Keratinocyte (primary cell): ENCODE measurements around the gene C1RL. TPM values are rescaled to one million over a fixed set of nuclear protein-coding genes. Genes with fewer than 3 reads are reported as not detected.

Experiments used
- DNase-seq: peaks from one replicate; pipeline ENCODE4 v3.0.0-alpha.2; 2011; ENCODE audit warnings: low read depth, missing footprints, low spot score
- FAIRE-seq: peaks from 2 replicates; lab custom pipeline; 2011; peaks lifted over from hg19 to GRCh38; lab: Jason Lieb, UNC
- H2AFZ ChIP-seq: 2 replicates; pipeline ENCODE4 v1.6.0; 2012; ENCODE audit warnings: low read length, control low read depth, inconsistent platforms; ENCODE audit not compliant: control insufficient read depth
- H3K27ac ChIP-seq: 2 replicates; pipeline ENCODE4 v1.5.1; 2011; ENCODE audit warnings: low read length; ENCODE audit not compliant: control insufficient read depth, insufficient read depth
- H3K27me3 ChIP-seq: 3 replicates; pipeline ENCODE4 v1.6.0; 2011; ENCODE audit warnings: low read length; ENCODE audit not compliant: control insufficient read depth, insufficient read depth; ENCODE audit errors: extremely low read depth
- H3K36me3 ChIP-seq, 2 experiments: 2 replicates in 1 of 2; 3 replicates in 1 of 2; pipeline ENCODE4 v1.5.1; 2011; ENCODE audit warnings: low read length in 2 of 2, mild to moderate bottlenecking in 1 of 2; ENCODE audit not compliant: control insufficient read depth in 2 of 2, insufficient read depth in 2 of 2; ENCODE audit errors: extremely low read depth in 1 of 2
- H3K4me1 ChIP-seq: 3 replicates; pipeline ENCODE4 v1.5.1; 2011; ENCODE audit warnings: low read length; ENCODE audit not compliant: control insufficient read depth, insufficient read depth; ENCODE audit errors: extremely low read depth
- H3K4me2 ChIP-seq: 3 replicates; pipeline ENCODE4 v1.6.0; 2011; ENCODE audit warnings: low read depth, low read length; ENCODE audit not compliant: control insufficient read depth, insufficient read depth; ENCODE audit errors: extremely low read depth
- H3K4me3 ChIP-seq, 3 experiments: fragments of 200-600 bp in 1 of 3; sonication (generic) in 1 of 3; 2 replicates in 2 of 3; 3 replicates in 1 of 3; pipeline ENCODE4 v1.5.1; 2011 to 2016; ENCODE audit warnings: low read length in 3 of 3, mild to moderate bottlenecking in 3 of 3, control low read depth in 2 of 3, inconsistent platforms in 1 of 3, low read depth in 1 of 3, mixed read lengths in 1 of 3, mixed run types in 1 of 3, moderate library complexity in 1 of 3; ENCODE audit not compliant: control insufficient read depth in 2 of 3, insufficient read depth in 2 of 3; ENCODE audit errors: extremely low read depth in 1 of 3
- H3K79me2 ChIP-seq: 2 replicates; pipeline ENCODE4 v1.6.0; 2012; ENCODE audit warnings: low read length; ENCODE audit not compliant: control insufficient read depth, insufficient read depth
- H3K9ac ChIP-seq: 3 replicates; pipeline ENCODE4 v1.6.0; 2011; ENCODE audit warnings: low read length; ENCODE audit not compliant: control insufficient read depth, insufficient read depth; ENCODE audit errors: extremely low read depth
- H3K9me1 ChIP-seq: 3 replicates; pipeline ENCODE4 v1.6.0; 2011; ENCODE audit warnings: low read length; ENCODE audit not compliant: control insufficient read depth, insufficient read depth; ENCODE audit errors: extremely low read depth
- H3K9me3 ChIP-seq: 2 replicates; pipeline ENCODE4 v1.5.1; 2012; ENCODE audit warnings: low read depth, low read length; ENCODE audit not compliant: control insufficient read depth
- H4K20me1 ChIP-seq: 3 replicates; pipeline ENCODE4 v1.6.0; 2011; ENCODE audit warnings: low read length; ENCODE audit not compliant: control insufficient read depth, insufficient read depth; ENCODE audit errors: extremely low read depth
- CTCF ChIP-seq, 3 experiments: IDR thresholded peaks in 1 of 3; conservative IDR thresholded peaks in 1 of 3; optimal IDR thresholded peaks in 1 of 3; 2 replicates in 2 of 3; 3 replicates in 1 of 3; pipeline versions ENCODE3 to v1.5.1; 2011; ENCODE audit warnings: low read length in 3 of 3, mild to moderate bottlenecking in 3 of 3, moderate library complexity in 2 of 3, control low read depth in 1 of 3, inconsistent platforms in 1 of 3; ENCODE audit not compliant: insufficient read depth in 2 of 3; ENCODE audit errors: extremely low read depth in 1 of 3
- EZH2 ChIP-seq: IDR thresholded peaks from one replicate; pipeline ENCODE4 v1.6.1; 2012; ENCODE audit warnings: inconsistent platforms, mild to moderate bottlenecking, low read length, moderate library complexity
- dilution Hi-C: fragments of 300-500 bp; cut with MboI; formaldehyde crosslinking; loops from one replicate; pipeline ENCODE4 v1.7.0; 2020; ENCODE audit warnings: low sequenced_read_pairs; ENCODE audit not compliant: extremely low pct_ligation_motif_present
- polyA plus RNA-seq, 5 experiments: library from polyadenylated mRNA; depleted of rRNA in 3 of 5; stranded (reverse) in 3 of 5; stranded (forward) in 1 of 5; unstranded in 1 of 5; fragments of >200 nt; gene quantifications; 1 replicate in 1 of 5; 2 replicates in 3 of 5; 3 replicates in 1 of 5; pipeline versions ENCODE4 v1.2.1 to v1.2.3, GENCODE V29; 2011 to 2012; ENCODE audit warnings: missing spikeins in 2 of 5, low read depth in 1 of 5, low replicate concordance in 1 of 5

Gene C1RL
- polyA plus RNA-seq, 1 donor (not counting 4 experiments of a cell fraction or from before 2014, with no cell fraction given), result 9.3 TPM

GRCh38 chr12:7137908-7138307, 28.9 kb upstream of the C1RL start:
- Histone ChIP-seq H3K36me3 (peaks cover 12 to 39% of the 10 kb centered on the region in 2 experiments), H3K9me3 (no peaks in the 10 kb centered on the region), H3K79me2 (no peaks in the 10 kb centered on the region), H3K9ac (no peak overlapping the region), H4K20me1 (no peaks in the 10 kb centered on the region), H3K4me2 (no peak overlapping the region), H3K9me1 (no peaks in the 10 kb centered on the region), H2AFZ (no peak overlapping the region), H3K4me3 (no peak overlapping the region), H3K27me3 (no peaks in the 10 kb centered on the region), H3K4me1 (no peaks in the 10 kb centered on the region), H3K27ac (no peak overlapping the region)
- FAIRE-seq (no peak), DNase-seq (no peak)
- TF ChIP-seq CTCF (optimal IDR thresholded peaks at IDR 0.05 in 1 of 3, IDR thresholded peaks at IDR 0.05 in 1 of 3, conservative IDR thresholded peaks at IDR 0.05 in 1 of 3; ENCODE audit: extremely low read depth in 1 of 3, insufficient read depth in 2 of 3, low read length in 3 of 3) (no peak), EZH2 (no peak)
- dilution Hi-C loops, result no loop called here

GRCh38 chr12:7136676-7137075, 27.7 kb upstream of the C1RL start:
- Histone ChIP-seq H3K9ac (no peak overlapping the region), H3K4me3 (no peak overlapping the region), H3K27me3 (no peaks in the 10 kb centered on the region), H3K4me1 (no peaks in the 10 kb centered on the region), H3K9me3 (no peaks in the 10 kb centered on the region), H3K27ac (no peak overlapping the region), H3K79me2 (no peaks in the 10 kb centered on the region), H2AFZ (no peak overlapping the region), H3K36me3 (peaks cover 12 to 33% of the 10 kb centered on the region in 2 experiments), H4K20me1 (no peaks in the 10 kb centered on the region), H3K4me2 (no peak overlapping the region), H3K9me1 (no peaks in the 10 kb centered on the region)
- DNase-seq, result no peak
- FAIRE-seq, result no peak
- TF ChIP-seq EZH2, result no peak
- no peak for TF ChIP-seq CTCF (optimal IDR thresholded peaks at IDR 0.05 in 1 of 3, IDR thresholded peaks at IDR 0.05 in 1 of 3, conservative IDR thresholded peaks at IDR 0.05 in 1 of 3; ENCODE audit: extremely low read depth in 1 of 3, insufficient read depth in 2 of 3, low read length in 3 of 3)
- dilution Hi-C loops, result no loop called here
